HG03439 (cell line): ENCODE measurements around the gene TRIOBP.
"Not testable (repeated sequence)": the region's sequence is repeated elsewhere in the genome, so short reads cannot be mapped to it uniquely, and the experiment has no call there.

Source experiments
- ATAC-seq: cut with Tn5 transposase; IDR thresholded peaks from one replicate; pipeline ENCODE4 v1.9.1; 2021; ENCODE audit warnings: mild to moderate bottlenecking, moderate library complexity; ENCODE audit not compliant: unreplicated experiment

TRIOBP gene

GRCh38 chr22:37717746-37718305 is 21.0 kb downstream of the TRIOBP start:
- not testable (repeated sequence) for ATAC-seq

GRCh38 chr22:37725551-37726240 is 28.8 kb downstream of the TRIOBP start:
- no peak for ATAC-seq

- no peak for ATAC-seq
These were observed 29.5 kb downstream of the TRIOBP start for GRCh38 chr22:37726241-37726887.

GRCh38 chr22:37728620-37729019 is 31.8 kb downstream of the TRIOBP start:
- no peak for ATAC-seq

GRCh38 chr22:37731804-37732471 is 35.1 kb downstream of the TRIOBP start:
- ATAC-seq: no peak

- no peak for ATAC-seq
These were observed 36.1 kb downstream of the TRIOBP start for GRCh38 chr22:37732699-37733607.

- no peak for ATAC-seq
These were observed 37.0 kb downstream of the TRIOBP start for GRCh38 chr22:37733625-37734401.

- no peak for ATAC-seq
These were observed 37.5 kb downstream of the TRIOBP start for GRCh38 chr22:37734402-37734700.

GRCh38 chr22:37734964-37735451 is 38.2 kb downstream of the TRIOBP start:
- no peak for ATAC-seq

GRCh38 chr22:37739035-37739434 is 42.2 kb downstream of the TRIOBP start:
- no peak for ATAC-seq

GRCh38 chr22:37739611-37740049 is 42.8 kb downstream of the TRIOBP start:
- ATAC-seq: no peak

GRCh38 chr22:37740455-37741311 is 43.8 kb downstream of the TRIOBP start:
- ATAC-seq: no peak

GRCh38 chr22:37741312-37741795 is 44.5 kb downstream of the TRIOBP start:
- no peak for ATAC-seq

GRCh38 chr22:37742376-37743171 is 45.7 kb downstream of the TRIOBP start:
- no peak for ATAC-seq

- no peak for ATAC-seq
These were observed 47.7 kb downstream of the TRIOBP start for GRCh38 chr22:37744589-37744988.

GRCh38 chr22:37745548-37746365 is 48.9 kb downstream of the TRIOBP start:
- ATAC-seq: peak; percentile 68
